Measurements from ENCODE around the gene C2CD5. TPM values are rescaled to one million over a fixed set of nuclear protein-coding genes. Genes with fewer than 3 reads are reported as not detected.

C2CD5 gene
- total and polyA plus RNA-seq, 2 donors (not counting 1 experiment from before 2014, with no cell fraction given): 24.6 to 61.7 TPM

- peaks cover 10% of the 10 kb centered on the region for H3K27me3 Mint-ChIP-seq
Observed at GRCh38 chr12:22399464-22400180, 144.7 kb downstream of the C2CD5 start.

More at GRCh38 chr12:22399464-22400180, 144.7 kb downstream of the C2CD5 start:
- WGBS (ENCODE audit: insufficient coverage): 100% methylated on average over 1 of the region's 4 CpGs
- Histone ChIP-seq H3K9me3 (ENCODE audit: control extremely low read depth in 1 of 3, control insufficient read depth in 2 of 3, insufficient read depth in 1 of 3, low read length in 2 of 3) (peaks cover 0 to 10% (median 0%) of the 10 kb centered on the region in 3 donors), H3K9ac (ENCODE audit: low read length) (no peak overlapping the region), H3K27ac (ENCODE audit: low read length in 2 of 2) (no peak overlapping the region), H3K4me2 (replicated peaks; ENCODE audit: low read depth, low read length, poor library complexity, severe bottlenecking) (no peak overlapping the region), H2AFZ (ENCODE audit: insufficient read depth, low read depth, low read length, poor library complexity, severe bottlenecking) (no peak overlapping the region), H3K79me2 (ENCODE audit: control insufficient read depth, insufficient read depth, low read length) (no peaks in the 10 kb centered on the region), H4K20me1 (ENCODE audit: control insufficient read depth, insufficient read depth, low read length, poor library complexity, severe bottlenecking) (no peaks in the 10 kb centered on the region), H3K27me3 (replicated peaks in 1 of 4; ENCODE audit: control extremely low read depth in 1 of 4, control insufficient read depth in 3 of 4, insufficient read depth in 4 of 4, low read length in 3 of 4) (no peaks in the 10 kb centered on the region), H3K4me3 (ENCODE audit: control extremely low read depth in 1 of 5, extremely low read depth in 1 of 5, insufficient read depth in 1 of 5, low read depth in 2 of 5, low read length in 4 of 5) (no peak overlapping the region), H3K4me1 (ENCODE audit: control insufficient read depth in 2 of 2, insufficient read depth in 2 of 2, low read length in 2 of 2) (peaks cover 0 to 4% of the 10 kb centered on the region in 2 donors), H3K36me3 (replicated peaks in 1 of 2; ENCODE audit: control extremely low read depth in 1 of 2, control insufficient read depth in 1 of 2, extremely low read depth in 1 of 2, insufficient read depth in 2 of 2, low read length in 1 of 2) (no peaks in the 10 kb centered on the region)
- intact Hi-C loops (cut with micrococcal nuclease): no loop called here
- H3K4me3 Mint-ChIP-seq: no peak overlapping the region
- ChIA-PET POLR2A (no interaction called here), CTCF (no interaction called here)
- H3K4me1 Mint-ChIP-seq: peaks cover 6% of the 10 kb centered on the region
- TF ChIP-seq CTCF (IDR thresholded peaks at IDR 0.05): no peak
- TF ChIP-seq EZH2 (IDR thresholded peaks at IDR 0.05; ENCODE audit: borderline replicate concordance, insufficient read depth, low read depth, low read length, poor library complexity, severe bottlenecking): no peak
- H3K9me3 Mint-ChIP-seq (ENCODE audit: insufficient read depth): peaks cover under 1% of the 10 kb centered on the region
- H3K27ac Mint-ChIP-seq: no peak overlapping the region
- ATAC-seq (ENCODE audit: low read depth): no peak
- no peak for DNase-seq

Other genes with a start within 250 kb of the C2CD5 start
- gene ST8SIA1, start 209.8 kb downstream of the C2CD5 start, total RNA-seq: 0.02 TPM in 1 of 2 replicates, not detected in the other
- 0.04 and 0.37 TPM in 2 replicates for gene ST8SIA1, start 209.8 kb downstream of the C2CD5 start, polyA plus RNA-seq
- gene ETNK1, start 80.6 kb upstream of the C2CD5 start, total RNA-seq: 91.8 and 106 TPM in 2 replicates
- gene ETNK1, start 80.6 kb upstream of the C2CD5 start, polyA plus RNA-seq: 19.4 and 29.6 TPM in 2 replicates

All from B cell (primary cell).